Heart left ventricle (tissue), 13 donors: Measurements from ENCODE around the gene KLHL29.

ENCODE experiments used
- CTCF ChIP-seq, 12 donors: fragments of 200-600 bp; sonication (generic) in 4 of 12; IDR thresholded peaks; one replicate each; pipeline versions ENCODE4 v1.5.0 to v1.8.0; 2018 to 2022; ENCODE audit warnings: antibody characterized with exemption in 12 of 12, mild to moderate bottlenecking in 5 of 12
- POLR2A ChIP-seq, 2 donors: fragments of 450-650 bp; IDR thresholded peaks; one replicate each; pipeline ENCODE4 v1.6.1; 2017; ENCODE audit warnings: antibody characterized with exemption in 2 of 2, mild to moderate bottlenecking in 2 of 2, moderate library complexity in 2 of 2
- donor health status: ischemic (EF 13 %, LVEDD 7.1; RV severe dilation, severe dysfunction).
- donor health status: DM: no; HTN: yes; CAD: no.
- donor health status: DM: no; HTN: no; CAD: no.
- donor health status: ischemic (EF 25% LVEDD 6.9; RV normal size, moderate dysfunction).
- donor health status: ischemic (EF 25% LVEDD 5.7; RV mildly dilated, moderate dysfunction).
- donor health status: ischemic (EF 35%, LVEDD 5.7; RV mildly dilated, moderate dysfunction).
- donor health status: nonischemic (EF 11% LVEDD 7.7; RV severe dilation, severe dysfunction).
- donor health status: DM: yes; HTN: yes; CAD: no.
- donor health status: PGD.
- donor health status: ischemic (EF 29% LVEDD 5.4; RV normal size, mild dysfunction).
- donor health status: nonischemic (EF 23%, LVEDD 6.1; RV moderate dilation, normal function).

GRCh38 chr2:23611839-23612238, 226.9 kb downstream of the KLHL29 start:
- TF ChIP-seq CTCF (IDR thresholded peaks at IDR 0.05) (no peak), POLR2A (IDR thresholded peaks at IDR 0.05) (no peak)
